ENCODE data around the gene UROC1. TPM values are rescaled to one million over a fixed set of nuclear protein-coding genes. Genes with fewer than 3 reads are reported as not detected.

The UROC1 gene
- total and polyA plus RNA-seq, 2 of the 4 experiments (the other 2 are of a cell fraction) = not detected

- no peak overlapping the region for H2AK5ac ChIP-seq (ENCODE audit: low read depth, low read length)
- no TSS peak for BruUV-seq (replicated peaks)
- in situ Hi-C loops (cut with MboI; ENCODE audit: low sequenced_read_pairs) = no loop called here
Observed at GRCh38 chr3:126543457-126544061, 26.0 kb upstream of the UROC1 start.

More at GRCh38 chr3:126543457-126544061, 26.0 kb upstream of the UROC1 start:
- H2BK20ac ChIP-seq (ENCODE audit: low read depth, low read length) = no peak overlapping the region
- no peaks in the 10 kb centered on the region for H3K79me1 ChIP-seq (ENCODE audit: low read depth in 1 of 2, low read length in 2 of 2)
- dilution Hi-C loops (cut with HindIII; ENCODE audit: low sequenced_read_pairs, unreplicated experiment) (no loop called here), intact Hi-C loops (cut with micrococcal nuclease) (no loop called here)
- H3K18ac ChIP-seq (ENCODE audit: low read depth, low read length) = no peak overlapping the region
- H3K9me1 ChIP-seq (ENCODE audit: insufficient read depth, low read length) = peaks cover 12% of the 10 kb centered on the region
- H3K9ac ChIP-seq (ENCODE audit: low read depth, low read length) = no peak overlapping the region
- H3K27me3 ChIP-seq (ENCODE audit: control insufficient read depth, insufficient read depth, low read length) = peaks cover 35% of the 10 kb centered on the region
- H3K4ac ChIP-seq (ENCODE audit: low read depth, low read length) = no peak overlapping the region
- H4K5ac ChIP-seq (ENCODE audit: low read depth, low read length) = no peak overlapping the region
- H3K23ac ChIP-seq (ENCODE audit: low read depth, low read length) = no peak overlapping the region
- no peak overlapping the region for H3K14ac ChIP-seq (replicated peaks; ENCODE audit: low read depth, low read length)
- H2AK9ac ChIP-seq (replicated peaks; ENCODE audit: low read depth, low read length, poor library complexity) = no peak overlapping the region
- ChIA-PET POLR2A (ENCODE audit: unreplicated experiment) (no interaction called here), CTCF (interaction anchor here (0.6 kb wide), 1 partner anchor 238 kb away, joined by 4 read pairs; no protein-coding TSS in a partner anchor)
- DNase-seq = no peak
- no peak overlapping the region for H2BK5ac ChIP-seq (ENCODE audit: low read depth, low read length, poor library complexity, severe bottlenecking)
- no peak for ATAC-seq (ENCODE audit: low read depth)
- no peaks in the 10 kb centered on the region for H3K36me3 ChIP-seq (ENCODE audit: control insufficient read depth, insufficient read depth, low read length)
- no peaks in the 10 kb centered on the region; the same call in 1 of the 2 replicates for H3K9me3 ChIP-seq (ENCODE audit: control insufficient read depth, insufficient read depth, low read length)
- no peak overlapping the region for H2AFZ ChIP-seq (replicated peaks; ENCODE audit: low read length, poor library complexity)
- H4K91ac ChIP-seq (ENCODE audit: insufficient read depth, low read depth, low read length) = no peak overlapping the region
- no peak overlapping the region for H3K4me2 ChIP-seq (ENCODE audit: low read depth, low read length)
- no peak overlapping the region for H4K8ac ChIP-seq (ENCODE audit: low read depth in 2 of 2, low read length in 2 of 2)
- peaks cover 6% of the 10 kb centered on the region for H3K4me1 ChIP-seq (ENCODE audit: control insufficient read depth, insufficient read depth, low read length)
- no peak for TF ChIP-seq FOS (IDR thresholded peaks at IDR 0.05; ENCODE audit: low read depth, low read length)
- no peak for TF ChIP-seq MAFK (IDR thresholded peaks at IDR 0.05; ENCODE audit: low read depth, low read length)
- no peak for TF ChIP-seq USF2 (IDR thresholded peaks at IDR 0.05; ENCODE audit: low read depth, low read length)
- TF ChIP-seq CTCF (conservative IDR thresholded peaks at IDR 0.05; ENCODE audit: low read depth, low read length) = no peak
- no peak for TF ChIP-seq NFE2L2 (IDR thresholded peaks at IDR 0.05; ENCODE audit: low read depth, low read length)
- no peak for TF ChIP-seq MXI1 (IDR thresholded peaks at IDR 0.05; ENCODE audit: borderline replicate concordance, low read depth, low read length)
- no peak for TF ChIP-seq RAD21 (IDR thresholded peaks at IDR 0.05; ENCODE audit: low read length)
- no peak for TF ChIP-seq ELK1 (IDR thresholded peaks at IDR 0.05; ENCODE audit: borderline replicate concordance, low read depth, low read length)
- no peak for TF ChIP-seq MAZ (IDR thresholded peaks at IDR 0.05; ENCODE audit: borderline replicate concordance, low read depth, low read length)
- TF ChIP-seq BHLHE40 (IDR thresholded peaks at IDR 0.05; ENCODE audit: low read depth, low read length) = no peak
- TF ChIP-seq SMC3 (IDR thresholded peaks at IDR 0.05; ENCODE audit: low read depth, low read length) = no peak
- TF ChIP-seq RCOR1 (IDR thresholded peaks at IDR 0.05; ENCODE audit: insufficient replicate concordance, low read length) = no peak
- H2BK120ac ChIP-seq (ENCODE audit: low read depth, low read length) = no peak overlapping the region
- H3K4me3 ChIP-seq (ENCODE audit: insufficient read depth, low read depth, low read length) = no peak overlapping the region
- WGBS, 2 experiments (ENCODE audit: extremely low coverage in 2 of 2, insufficient read length in 1 of 2) = 79% methylated on average over 2 of the region's 2 CpGs; no CpG with 5 or more reads in 1 of the 2 experiments
- no peak overlapping the region for H2BK15ac ChIP-seq (ENCODE audit: low read depth, low read length)
- no peak overlapping the region for H3K56ac ChIP-seq (ENCODE audit: extremely low read depth, insufficient read depth, low read length)
- no peak overlapping the region for H3K27ac ChIP-seq (ENCODE audit: insufficient read depth, low read length)
- H4K20me1 ChIP-seq (ENCODE audit: insufficient read depth, low read length) = no peaks in the 10 kb centered on the region
